Natural killer cell (primary cell): ENCODE data around the gene PLCH2. TPM values are rescaled to one million over a fixed set of nuclear protein-coding genes. Genes with fewer than 3 reads are reported as not detected.

Experiments
- ATAC-seq, 3 donors: fragments of 150-1000 bp in 2 of 3; fragments of 200-7000 bp in 1 of 3; cut with Tn5 transposase; 1 replicate in 1 of 3; 2 replicates in 2 of 3; pipeline ENCODE4 v1.10.0; 2021; ENCODE audit warnings: mild to moderate bottlenecking in 2 of 3, moderate library complexity in 2 of 3
- DNase-seq, 2 donors: peaks; one replicate each; pipeline versions ENCODE4 v3.0.0 to v3.0.0-alpha.2; 2013 to 2021; ENCODE audit warnings: mixed read lengths in 1 of 2
- H3K27ac ChIP-seq: one replicate; pipeline ENCODE4 v1.5.1; 2013; ENCODE audit warnings: mild to moderate bottlenecking, low read length
- H3K27me3 ChIP-seq: one replicate; pipeline ENCODE4 v1.6.1; 2013; ENCODE audit warnings: low read length; ENCODE audit not compliant: control insufficient read depth, insufficient read depth
- H3K36me3 ChIP-seq: one replicate; pipeline ENCODE4 v1.6.1; 2013; ENCODE audit warnings: low read length; ENCODE audit not compliant: control insufficient read depth, insufficient read depth
- H3K4me1 ChIP-seq: one replicate; pipeline ENCODE4 v1.6.1; 2013; ENCODE audit warnings: low read length; ENCODE audit not compliant: control insufficient read depth, insufficient read depth
- H3K4me3 ChIP-seq: one replicate; pipeline ENCODE4 v1.5.1; 2013; ENCODE audit warnings: low read length
- H3K9me3 ChIP-seq: one replicate; pipeline ENCODE4 v1.6.1; 2013; ENCODE audit warnings: low read length; ENCODE audit not compliant: control insufficient read depth, insufficient read depth
- H3K27ac Mint-ChIP-seq, 2 donors: one replicate each; pipeline ENCODE4 v1.8.0; 2022; ENCODE audit warnings: mild to moderate bottlenecking in 2 of 2, mixed read lengths in 2 of 2, moderate library complexity in 1 of 2
- H3K27me3 Mint-ChIP-seq, 2 donors: one replicate each; pipeline ENCODE4 v1.8.0; 2022; ENCODE audit warnings: low read depth in 2 of 2, mixed read lengths in 2 of 2
- H3K36me3 Mint-ChIP-seq: one replicate; pipeline ENCODE4 v1.8.0; 2022; ENCODE audit warnings: mixed read lengths
- H3K4me1 Mint-ChIP-seq, 2 donors: one replicate each; pipeline ENCODE4 v1.8.0; 2022; ENCODE audit warnings: mixed read lengths in 2 of 2
- H3K4me3 Mint-ChIP-seq: one replicate; pipeline ENCODE4 v1.8.0; 2022; ENCODE audit warnings: mild to moderate bottlenecking, moderate library complexity, mixed read lengths
- H3K9me3 Mint-ChIP-seq, 2 donors: one replicate each; pipeline ENCODE4 v1.8.0; 2022; ENCODE audit warnings: mixed read lengths in 2 of 2
- WGBS: methylation state at CpG from one replicate; pipeline ENCODE4 v1.1.7; 2013; ENCODE audit warnings: missing lambda C conversion rate; ENCODE audit not compliant: insufficient coverage; 5-methylcytosine and 5-hydroxymethylcytosine counted together
- intact Hi-C: fragments of 100-400 bp; cut with micrococcal nuclease; formaldehyde crosslinking; loops from one replicate; pipeline ENCODE4 v1.14.2; 2022
- total RNA-seq, 4 donors: library from RNA; stranded (reverse); fragments of 120-200 nt in 1 of 4; gene quantifications; one replicate each; pipeline versions ENCODE4 v1.2.3 to v1.2.4, GENCODE V29; 2013 to 2022
- TF ChIP-seq, protein P1 (sequence below): fragments of 200-600 bp; IDR thresholded peaks from one replicate; pipeline ENCODE4 v1.8.0; 2022; ENCODE audit warnings: antibody characterized with exemption

PLCH2 gene
- total RNA-seq, 3 donors from 2014 or later (not counting 1 experiment from before 2014, with no cell fraction given) = 77.1 to 116 (median 106) TPM

DNA sequence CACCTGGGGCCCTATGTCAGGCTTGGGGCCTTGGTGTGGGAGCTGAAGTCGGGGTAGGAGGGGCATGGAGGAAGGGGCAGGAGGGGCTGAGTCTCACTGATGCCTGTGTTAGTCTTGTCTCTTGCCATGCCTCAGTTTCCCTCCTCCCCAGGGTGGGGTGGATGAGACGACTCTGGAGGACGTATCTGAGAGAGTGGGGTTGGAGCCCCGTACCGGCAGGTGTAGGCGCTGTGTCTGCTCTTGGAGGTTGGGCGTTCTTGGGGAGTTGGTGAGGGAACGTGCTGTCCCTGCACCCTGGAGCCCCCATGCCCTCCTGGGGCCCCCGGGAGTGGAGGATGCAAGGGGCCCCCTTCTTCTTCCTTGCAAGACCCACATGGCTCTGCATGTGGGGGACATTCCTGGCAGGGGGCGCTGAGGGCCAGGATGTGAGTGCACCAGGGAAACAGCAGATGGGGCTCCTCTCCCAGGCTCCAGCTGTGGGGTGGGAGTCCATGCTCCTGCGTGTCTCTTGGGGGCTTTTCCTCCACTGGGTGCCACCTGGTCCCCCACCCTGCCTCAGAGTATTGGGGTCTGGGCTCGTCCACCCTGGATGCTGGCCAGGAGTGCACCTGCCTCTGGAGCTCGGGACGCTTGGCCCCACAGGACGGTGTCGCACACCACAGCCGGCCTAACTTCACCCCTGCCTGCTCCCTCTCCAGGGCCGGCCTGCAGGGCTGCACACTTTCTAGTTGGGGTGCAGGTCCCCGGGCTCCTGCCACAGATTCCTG is 78.7 kb downstream of the PLCH2 start:
- peaks cover 19 to 49% of the 10 kb centered on the region in 2 donors for H3K4me1 Mint-ChIP-seq
- Histone ChIP-seq H3K4me3 (no peak overlapping the region), H3K4me1 (peaks cover 44% of the 10 kb centered on the region)

More for the DNA sequence above, 78.7 kb downstream of the PLCH2 start:
- DNase-seq = peak in 1 of 2 donors; percentile 82
- Mint-ChIP-seq H3K4me3 (peak overlapping the region; percentile 75), H3K27ac (peak overlapping the region; percentile 96 to 99), H3K36me3 (no peaks in the 10 kb centered on the region), H3K9me3 (no peaks in the 10 kb centered on the region), H3K27me3 (no peaks in the 10 kb centered on the region)
- TF ChIP-seq, protein P1, sequence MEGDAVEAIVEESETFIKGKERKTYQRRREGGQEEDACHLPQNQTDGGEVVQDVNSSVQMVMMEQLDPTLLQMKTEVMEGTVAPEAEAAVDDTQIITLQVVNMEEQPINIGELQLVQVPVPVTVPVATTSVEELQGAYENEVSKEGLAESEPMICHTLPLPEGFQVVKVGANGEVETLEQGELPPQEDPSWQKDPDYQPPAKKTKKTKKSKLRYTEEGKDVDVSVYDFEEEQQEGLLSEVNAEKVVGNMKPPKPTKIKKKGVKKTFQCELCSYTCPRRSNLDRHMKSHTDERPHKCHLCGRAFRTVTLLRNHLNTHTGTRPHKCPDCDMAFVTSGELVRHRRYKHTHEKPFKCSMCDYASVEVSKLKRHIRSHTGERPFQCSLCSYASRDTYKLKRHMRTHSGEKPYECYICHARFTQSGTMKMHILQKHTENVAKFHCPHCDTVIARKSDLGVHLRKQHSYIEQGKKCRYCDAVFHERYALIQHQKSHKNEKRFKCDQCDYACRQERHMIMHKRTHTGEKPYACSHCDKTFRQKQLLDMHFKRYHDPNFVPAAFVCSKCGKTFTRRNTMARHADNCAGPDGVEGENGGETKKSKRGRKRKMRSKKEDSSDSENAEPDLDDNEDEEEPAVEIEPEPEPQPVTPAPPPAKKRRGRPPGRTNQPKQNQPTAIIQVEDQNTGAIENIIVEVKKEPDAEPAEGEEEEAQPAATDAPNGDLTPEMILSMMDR = no peak
- WGBS = 40% methylated on average over 19 of the region's 19 CpGs
- intact Hi-C loops = no loop called here
- Histone ChIP-seq H3K9me3 (no peaks in the 10 kb centered on the region), H3K27ac (peak overlapping the region; percentile 97), H3K36me3 (peaks cover 19% of the 10 kb centered on the region), H3K27me3 (no peaks in the 10 kb centered on the region)
- no peak for ATAC-seq

Other genes starting within 250 kb of the PLCH2 start
- 100 to 1,000 TPM in 2 of 3 donors, 10 to 100 TPM in 1; 96.9 to 145 (median 140) TPM for gene SKI, start 248.0 kb upstream of the PLCH2 start, total RNA-seq
- gene MORN1, start 84.7 kb upstream of the PLCH2 start, total RNA-seq = 1 to 10 TPM; 8.0 to 9.3 (median 8.8) TPM
- 10 to 100 TPM; 89.2 to 98.9 (median 91.9) TPM for gene RER1, start 84.4 kb upstream of the PLCH2 start, total RNA-seq
- gene PEX10, start 63.7 kb upstream of the PLCH2 start, total RNA-seq = 10 to 100 TPM in 1 of 3 donors, 1 to 10 TPM in 2; 8.1 to 11.1 (median 9.8) TPM
- gene PANK4, start 50.3 kb downstream of the PLCH2 start, total RNA-seq = 10 to 100 TPM; 48.2 to 75.7 (median 61.8) TPM
- not detected for gene HES5, start 54.0 kb downstream of the PLCH2 start, total RNA-seq
- 100 to 1,000 TPM; 228 to 266 (median 262) TPM for gene TNFRSF14, start 80.1 kb downstream of the PLCH2 start, total RNA-seq
- 10 to 100 TPM; 11.3 to 15.1 (median 11.6) TPM for gene PRXL2B, start 110.5 kb downstream of the PLCH2 start, total RNA-seq
- 1 to 10 TPM in 2 of 3 donors, not detected in 1; 1.3 to 2.0 TPM for gene MMEL1, start 156.7 kb downstream of the PLCH2 start, total RNA-seq